Middle frontal gyrus (tissue), 1 donor: ENCODE results near the gene TRPM7.

Experiments used
- DNase-seq: peaks from one replicate; pipeline ENCODE4 v3.0.0-alpha.2; 2015; ENCODE audit warnings: low spot score; ENCODE audit errors: extremely low spot score

TRPM7 gene

DNA sequence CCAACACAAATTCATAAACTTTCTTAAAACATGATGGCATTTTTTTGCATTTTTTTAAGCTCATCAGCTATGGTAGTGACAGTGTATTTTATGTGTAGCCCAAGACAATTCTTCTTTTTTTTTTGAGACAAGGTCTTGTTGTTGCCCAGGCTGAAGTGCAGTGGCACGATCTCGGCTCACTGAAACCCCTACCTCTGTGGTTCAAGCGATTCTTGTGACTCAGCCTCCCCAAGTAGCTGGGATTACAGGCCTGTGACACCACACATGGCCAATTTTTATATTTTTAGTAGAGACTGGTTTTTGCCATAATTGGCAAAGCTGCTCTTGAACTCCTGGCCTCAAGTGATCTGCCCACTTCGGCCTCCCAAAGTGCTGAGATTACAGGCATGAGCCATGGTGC is 122.8 kb downstream of the TRPM7 start:
- DNase-seq, result no peak

DNA sequence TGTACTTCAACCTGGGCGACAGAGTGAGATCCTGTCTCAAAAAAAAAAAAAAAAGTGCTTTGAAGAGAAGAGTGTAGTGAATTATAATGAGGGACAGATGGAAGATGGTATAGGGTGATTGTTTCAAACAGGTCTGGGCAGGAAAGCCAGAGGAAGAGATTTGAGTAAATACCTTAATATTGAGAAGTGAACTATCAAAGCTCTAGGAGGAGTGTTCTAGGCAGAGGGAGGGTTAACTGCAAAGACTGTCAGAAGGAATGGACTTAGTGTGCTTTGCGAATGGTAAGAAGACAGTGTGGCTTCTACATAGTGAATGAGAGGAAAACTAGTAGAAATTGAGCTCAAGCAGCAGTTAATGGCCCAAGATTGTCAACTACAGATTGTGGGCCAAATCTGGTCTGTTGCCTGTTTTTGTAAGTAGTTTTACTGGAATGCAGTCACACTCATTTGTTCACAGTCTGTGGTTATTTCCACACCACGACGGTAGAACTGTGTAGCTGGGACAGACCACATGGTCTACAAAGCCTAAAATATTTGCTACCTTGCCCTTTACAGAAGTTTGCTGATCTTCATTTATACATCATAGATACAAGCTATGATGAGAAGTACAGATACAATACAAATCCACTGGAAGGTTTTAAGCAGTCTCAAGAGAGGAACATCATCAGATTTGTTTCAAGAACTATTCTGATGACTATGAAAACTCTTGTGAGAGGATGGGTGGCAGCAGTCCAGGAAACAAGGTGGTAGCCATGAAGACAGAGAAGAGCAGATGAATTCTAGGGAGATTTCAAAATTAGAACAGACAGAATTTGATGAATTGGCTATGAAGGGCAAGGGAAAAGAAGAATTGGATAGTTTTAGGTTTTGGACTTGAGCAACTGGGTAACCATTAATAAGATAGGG is 123.6 kb downstream of the TRPM7 start:
- DNase-seq, result no peak

DNA sequence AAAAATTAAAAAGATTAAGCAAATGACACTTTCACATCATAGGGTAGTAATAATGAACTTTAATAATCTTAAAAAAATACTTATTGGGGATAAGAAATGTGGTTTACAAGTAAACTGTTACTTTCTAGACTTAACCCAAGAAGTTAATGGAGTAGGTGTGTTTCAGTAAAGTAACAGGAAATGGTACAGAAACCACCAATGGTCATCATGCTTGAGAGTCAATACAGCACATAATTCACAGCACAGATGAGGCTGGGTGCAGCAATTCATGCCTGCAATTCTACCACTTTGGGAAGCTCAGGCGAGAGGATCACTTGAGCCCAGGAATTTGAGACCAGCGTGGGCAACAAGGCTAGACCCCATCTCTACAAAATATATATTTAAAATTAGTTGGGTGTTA is 128.6 kb downstream of the TRPM7 start:
- DNase-seq, result no peak

DNA sequence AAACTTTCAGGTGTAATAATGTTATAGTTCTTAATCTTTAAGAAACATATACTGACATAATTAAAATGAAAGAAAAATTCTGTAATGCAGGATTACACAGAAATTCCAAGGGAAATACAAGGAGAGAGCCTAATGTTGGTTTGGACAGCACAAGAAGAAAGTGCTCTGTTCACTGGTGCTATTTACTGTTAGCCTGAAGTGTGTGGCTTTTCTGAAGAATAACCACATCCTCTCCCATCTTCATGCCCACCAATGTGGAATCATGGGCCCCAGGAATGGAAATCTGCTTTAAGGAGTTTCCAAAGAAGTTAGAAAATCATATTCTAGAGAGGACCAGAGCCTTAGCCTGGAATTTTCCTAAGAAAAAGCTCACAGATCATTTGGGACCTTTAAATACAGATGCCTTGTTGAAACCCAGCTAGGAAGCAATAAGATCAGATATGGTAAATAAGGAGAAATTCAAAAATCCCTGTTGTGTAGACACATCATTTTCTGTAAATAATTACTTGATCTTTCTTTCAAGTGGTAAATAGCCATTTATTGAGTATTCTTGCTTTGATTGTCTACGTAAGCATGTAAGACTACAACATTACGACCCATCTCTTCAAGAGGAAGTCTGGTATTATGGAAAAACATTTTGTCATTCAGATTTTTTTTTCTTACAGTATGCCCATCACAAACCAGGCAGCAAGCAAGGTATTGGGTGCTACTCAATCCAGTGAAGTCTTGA is 129.8 kb downstream of the TRPM7 start:
- no peak for DNase-seq

DNA sequence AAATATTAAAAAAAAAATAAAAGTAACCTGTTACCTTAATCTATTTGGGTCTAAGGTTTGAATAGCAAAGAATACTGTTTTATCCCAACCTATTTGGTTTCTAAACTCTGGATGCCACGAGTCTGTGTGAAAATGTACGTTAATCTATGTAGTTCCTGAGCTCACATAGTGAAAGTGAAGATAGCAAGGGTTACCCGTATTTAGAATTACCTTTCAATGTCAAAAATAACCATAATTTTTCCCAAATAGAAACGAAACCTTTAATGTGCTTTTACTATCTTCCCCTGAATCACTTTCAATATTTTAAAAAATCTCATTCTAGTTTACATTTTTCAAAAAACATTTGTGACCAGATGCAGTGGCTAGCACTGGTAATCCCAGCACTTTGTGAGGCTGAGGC is 134.4 kb downstream of the TRPM7 start:
- DNase-seq, result no peak

DNA sequence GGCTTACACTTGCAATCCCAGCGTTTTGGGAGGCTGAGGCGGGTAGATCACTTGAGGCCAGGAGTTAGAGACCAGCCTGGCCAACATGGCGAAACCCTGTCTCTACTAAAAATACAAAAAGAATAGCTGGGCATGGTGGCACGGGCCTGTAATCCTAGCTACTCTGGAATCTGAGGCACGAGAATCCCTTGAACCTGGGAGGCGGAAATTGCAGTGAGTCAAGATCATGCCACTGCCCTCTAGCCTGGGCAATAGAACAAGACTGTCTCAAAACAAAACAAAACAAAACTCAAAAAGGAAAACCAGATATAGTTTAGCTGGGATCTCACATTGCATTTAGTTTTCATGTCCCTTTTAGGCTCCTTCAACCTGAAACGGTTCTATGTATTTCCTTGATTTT is 137.3 kb downstream of the TRPM7 start:
- no peak for DNase-seq

DNA sequence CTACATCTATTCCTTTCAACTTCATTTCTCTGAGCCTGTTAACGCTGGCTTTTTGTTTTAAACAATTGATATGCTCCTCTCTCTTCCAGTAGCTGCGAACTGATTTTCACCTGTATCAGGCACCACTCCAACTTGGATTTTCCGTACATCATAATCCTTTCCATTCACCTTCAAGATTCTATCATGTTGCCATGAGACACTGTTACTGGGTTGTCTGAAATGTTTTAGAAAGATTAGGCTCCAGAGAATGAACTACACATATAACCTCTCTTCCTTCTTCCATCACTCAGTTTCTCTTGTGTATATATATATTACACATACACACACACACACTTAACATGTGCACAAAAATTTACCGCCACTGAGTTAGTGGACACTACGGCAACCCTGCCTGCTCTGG is 140.0 kb downstream of the TRPM7 start, which contains the start of gene USP50:
TSS of gene USP50 (minus strand) at position 101 of the 400 bp plus-strand sequence. CDS start 141 bp downstream, outside the sequence.
- no peak for DNase-seq

DNA sequence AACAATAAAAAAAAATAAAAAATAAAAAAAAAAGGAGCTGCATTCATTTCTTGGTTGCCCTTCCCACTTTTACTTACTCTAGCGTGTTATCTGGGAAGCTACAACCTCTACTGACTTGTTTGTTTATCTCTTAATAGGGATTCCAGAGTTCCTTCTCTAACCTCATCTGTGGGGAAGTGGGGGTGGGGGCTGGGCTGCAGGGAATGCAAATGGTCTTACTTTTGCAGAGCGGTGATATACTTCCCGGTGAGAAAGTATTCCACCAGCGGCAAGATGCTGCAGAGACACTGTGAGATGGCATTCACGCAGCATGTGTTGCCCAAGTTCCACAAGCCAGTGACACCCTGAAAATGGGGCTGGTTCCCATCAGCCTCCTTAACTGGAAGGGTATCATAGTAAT is 142.2 kb downstream of the TRPM7 start:
- no peak for DNase-seq

DNA sequence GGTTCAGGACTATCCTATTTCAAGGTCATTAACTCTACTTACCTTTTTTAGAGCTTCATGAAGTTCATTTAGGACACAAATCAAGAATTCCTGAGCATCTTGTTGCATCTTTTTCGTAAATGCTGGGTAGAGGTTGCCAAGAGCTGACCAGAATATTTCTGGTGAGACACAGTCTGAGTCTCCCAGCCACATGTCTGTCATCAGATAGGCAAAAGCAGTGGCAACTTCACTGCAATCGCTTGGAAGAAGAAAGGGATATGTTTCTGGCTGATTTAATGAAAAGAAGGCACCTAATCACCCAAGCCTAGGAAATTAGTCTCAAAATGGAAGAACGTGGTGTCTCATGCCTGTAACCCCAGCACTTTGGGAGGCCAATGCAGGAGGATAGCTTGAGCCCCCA is 143.0 kb downstream of the TRPM7 start:
- DNase-seq, result no peak

DNA sequence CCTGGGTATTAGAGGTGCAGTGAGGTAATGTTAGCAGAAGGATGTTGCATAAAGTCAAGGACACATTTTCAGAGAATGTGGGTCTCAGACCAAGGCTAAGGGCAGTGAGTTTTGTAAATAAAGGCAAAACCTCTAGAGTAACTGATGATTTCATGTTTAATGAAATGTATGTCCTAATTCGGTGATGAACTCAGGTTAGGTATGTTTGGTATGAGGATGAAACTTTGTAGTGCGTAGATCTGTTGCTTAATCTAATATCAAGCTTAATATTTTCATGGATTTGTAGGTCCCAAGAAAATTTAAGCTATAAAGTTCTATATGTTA is 143.7 kb downstream of the TRPM7 start:
- no peak for DNase-seq

DNA sequence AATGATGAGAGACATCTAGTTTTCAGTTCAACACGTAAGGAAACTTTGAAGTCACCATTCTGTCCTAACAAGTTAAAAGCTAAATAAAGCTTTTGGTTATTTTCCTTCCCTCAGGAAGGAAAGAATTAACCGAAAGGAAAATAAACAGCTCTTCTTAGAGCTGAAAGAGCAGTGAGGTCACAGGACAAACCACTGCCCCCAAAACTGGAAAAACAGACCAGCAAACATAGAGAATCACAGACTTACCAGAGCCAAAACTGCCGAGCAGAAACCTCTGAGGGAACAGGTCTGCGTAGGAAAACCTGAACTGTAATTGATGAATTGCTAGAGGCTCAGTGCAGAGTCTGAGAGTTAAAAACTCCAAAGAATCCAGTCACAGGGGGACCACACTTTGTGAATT is 154.8 kb downstream of the TRPM7 start:
- DNase-seq, result no peak

DNA sequence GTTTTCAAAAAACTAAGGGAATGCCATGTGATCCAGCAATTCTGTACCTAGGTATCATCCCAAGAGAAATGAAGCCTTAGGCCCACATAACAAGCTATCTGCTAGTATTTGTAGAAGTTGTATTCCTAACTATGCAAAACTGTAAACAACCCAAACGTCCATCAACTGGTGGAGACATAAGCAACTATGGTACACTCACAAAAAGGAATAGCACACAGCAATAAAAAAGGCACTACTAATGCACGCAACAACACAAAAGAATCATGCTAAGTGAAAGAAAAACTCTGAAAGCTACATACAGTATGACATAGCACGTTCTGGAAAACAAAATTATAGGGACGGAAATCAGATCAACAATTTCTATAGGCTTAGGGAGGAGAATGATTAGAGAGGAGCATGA is 155.4 kb downstream of the TRPM7 start:
- no peak for DNase-seq

DNA sequence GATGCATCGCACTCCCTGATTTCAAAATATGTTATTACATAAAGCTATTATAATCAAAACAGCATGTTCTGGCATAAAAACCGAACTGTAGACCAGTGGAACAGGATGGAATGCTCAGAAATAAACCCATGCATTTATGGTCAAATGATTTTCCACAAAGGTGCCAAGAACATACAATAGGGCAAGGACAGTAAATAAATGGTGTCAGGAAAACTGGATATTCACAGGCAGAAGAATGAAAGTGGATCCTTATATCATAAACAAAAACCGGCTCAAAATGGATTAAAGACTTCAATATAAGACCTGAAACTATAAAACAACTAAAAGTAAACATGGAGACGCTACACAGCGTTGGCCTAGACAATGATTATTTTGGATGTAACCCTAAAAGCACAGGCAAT is 162.7 kb downstream of the TRPM7 start:
- DNase-seq, result no peak

DNA sequence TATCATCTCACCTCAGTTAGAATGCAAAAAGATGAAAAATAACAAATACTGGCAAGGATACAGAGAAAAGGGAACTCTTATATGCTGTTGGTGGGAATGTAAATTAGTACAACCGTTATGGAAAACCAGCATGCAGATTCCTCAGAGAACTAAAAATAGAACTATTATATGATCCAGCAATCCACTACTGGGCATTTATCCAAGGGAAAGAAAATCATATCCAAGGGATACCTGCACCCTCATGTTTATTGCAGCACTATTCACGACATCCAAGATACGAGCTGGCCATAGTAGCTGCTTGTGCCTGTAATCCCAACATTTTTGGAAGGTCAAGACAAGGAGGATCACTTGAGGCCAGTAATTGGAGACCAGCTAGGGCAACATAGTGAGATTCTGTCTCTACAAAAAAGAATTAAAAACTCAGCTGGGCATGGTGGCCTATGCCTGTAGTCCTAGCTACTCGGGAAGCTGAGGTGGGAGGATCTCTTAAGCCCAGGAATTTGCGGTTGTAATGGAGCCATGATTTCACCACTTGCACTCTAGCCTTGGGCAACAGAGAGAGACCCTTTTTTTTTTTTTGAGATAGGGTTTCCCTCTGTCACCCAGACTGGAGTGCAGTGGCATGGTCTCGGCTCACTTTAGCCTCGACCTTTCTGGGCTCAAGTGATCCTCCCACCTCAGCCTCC is 166.7 kb downstream of the TRPM7 start:
- no peak for DNase-seq

DNA sequence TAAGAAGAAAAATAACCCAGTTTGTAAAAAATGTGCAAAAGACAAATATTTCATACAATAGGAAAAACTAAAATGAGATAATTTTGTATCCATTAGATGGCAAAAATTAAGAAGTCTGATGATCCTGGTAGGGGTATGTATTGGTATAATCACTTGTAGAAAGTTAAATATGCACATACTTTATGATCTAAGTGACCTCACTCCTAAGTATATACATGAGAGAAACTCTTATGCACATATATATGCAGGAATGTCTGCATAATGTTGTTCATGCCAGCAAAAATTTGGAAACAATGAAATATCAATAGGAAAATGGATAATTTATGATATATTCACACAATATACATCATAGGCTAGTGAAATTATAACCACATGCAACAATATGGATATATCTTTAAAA is 173.6 kb downstream of the TRPM7 start:
- no peak for DNase-seq
